Testis (tissue), 3 donors: Measurements from ENCODE around the gene TRPV5. TPM values are rescaled to one million over a fixed set of nuclear protein-coding genes. Genes with fewer than 3 reads are reported as not detected.

Source experiments
- DNase-seq: peaks from one replicate; pipeline ENCODE4 v3.0.0-alpha.2; 2019
- H3K27ac ChIP-seq, 2 donors: fragments of 200-600 bp; sonication (generic); one replicate each; pipeline ENCODE4 v1.5.1; 2019
- H3K27me3 ChIP-seq: fragments of 200-600 bp; sonication (generic); one replicate; pipeline ENCODE4 v1.5.1; 2019
- H3K36me3 ChIP-seq: fragments of 200-600 bp; sonication (generic); one replicate; pipeline ENCODE4 v1.5.1; 2017; ENCODE audit warnings: low read depth; ENCODE audit errors: missing control alignments
- H3K4me1 ChIP-seq: fragments of 200-600 bp; sonication (generic); one replicate; pipeline ENCODE4 v1.5.1; 2019
- H3K4me3 ChIP-seq, 2 donors: fragments of 200-600 bp; sonication (generic); one replicate each; pipeline ENCODE4 v1.5.1; 2017 to 2019
- H3K9me3 ChIP-seq: fragments of 200-600 bp; sonication (generic); one replicate; pipeline ENCODE4 v1.5.1; 2017
- POLR2A ChIP-seq: fragments of 450-650 bp; IDR thresholded peaks from one replicate; pipeline ENCODE4 v1.6.1; 2017; ENCODE audit warnings: antibody characterized with exemption, mild to moderate bottlenecking, moderate library complexity
- WGBS, 2 donors: methylation state at CpG; one replicate each; pipeline ENCODE4 v1.1.5; 2018; 5-methylcytosine and 5-hydroxymethylcytosine counted together
- intact Hi-C: fragments of 100-400 bp; cut with DNase I; formaldehyde crosslinking; loops from one replicate; pipeline ENCODE4 v1.15.1; 2023; ENCODE audit warnings: low total_unique reads
- polyA plus RNA-seq: library from polyadenylated mRNA; stranded (reverse); fragments of 350-450 nt; fragmentation: Illumina TruSeq; extraction: RNeasy Lipid Tissue Mini Kit (QIAGEN cat#74804); gene quantifications from one replicate; pipeline ENCODE4 v1.2.3, GENCODE V29; 2014; ENCODE audit warnings: low read depth, low replicate concordance; ENCODE audit not compliant: insufficient read depth
- total RNA-seq, 2 donors: library from RNA; depleted of rRNA; stranded (reverse); fragments of >200 nt; gene quantifications; one replicate each; pipeline ENCODE4 v1.2.3, GENCODE V29; 2016
- TF ChIP-seq, protein P1 (sequence below), 3 experiments: fragments of 450-650 bp in 2 of 3; fragments of 200-600 bp in 1 of 3; sonication (generic) in 1 of 3; IDR thresholded peaks; one replicate each; pipeline ENCODE4 v1.5.1; 2016 to 2019; ENCODE audit warnings: antibody characterized with exemption in 3 of 3, mild to moderate bottlenecking in 2 of 3, moderate library complexity in 1 of 3

The TRPV5 gene
- total and polyA plus RNA-seq, 3 donors from 2014 or later = 0.57 to 2.1 (median 1.4) TPM

GRCh38 chr7:142908921-142909890 is 24.3 kb downstream of the TRPV5 start:
- Histone ChIP-seq H3K9me3 (no peaks in the 10 kb centered on the region), H3K27me3 (no peaks in the 10 kb centered on the region), H3K36me3 (no peaks in the 10 kb centered on the region), H3K27ac (no peak overlapping the region), H3K4me3 (no peak overlapping the region), H3K4me1 (no peaks in the 10 kb centered on the region)
- no peak for TF ChIP-seq POLR2A
- TF ChIP-seq, protein P1, sequence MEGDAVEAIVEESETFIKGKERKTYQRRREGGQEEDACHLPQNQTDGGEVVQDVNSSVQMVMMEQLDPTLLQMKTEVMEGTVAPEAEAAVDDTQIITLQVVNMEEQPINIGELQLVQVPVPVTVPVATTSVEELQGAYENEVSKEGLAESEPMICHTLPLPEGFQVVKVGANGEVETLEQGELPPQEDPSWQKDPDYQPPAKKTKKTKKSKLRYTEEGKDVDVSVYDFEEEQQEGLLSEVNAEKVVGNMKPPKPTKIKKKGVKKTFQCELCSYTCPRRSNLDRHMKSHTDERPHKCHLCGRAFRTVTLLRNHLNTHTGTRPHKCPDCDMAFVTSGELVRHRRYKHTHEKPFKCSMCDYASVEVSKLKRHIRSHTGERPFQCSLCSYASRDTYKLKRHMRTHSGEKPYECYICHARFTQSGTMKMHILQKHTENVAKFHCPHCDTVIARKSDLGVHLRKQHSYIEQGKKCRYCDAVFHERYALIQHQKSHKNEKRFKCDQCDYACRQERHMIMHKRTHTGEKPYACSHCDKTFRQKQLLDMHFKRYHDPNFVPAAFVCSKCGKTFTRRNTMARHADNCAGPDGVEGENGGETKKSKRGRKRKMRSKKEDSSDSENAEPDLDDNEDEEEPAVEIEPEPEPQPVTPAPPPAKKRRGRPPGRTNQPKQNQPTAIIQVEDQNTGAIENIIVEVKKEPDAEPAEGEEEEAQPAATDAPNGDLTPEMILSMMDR (IDR thresholded peaks at IDR 0.05) = peak in 1 of 3 experiments; percentile 17
- intact Hi-C loops = no loop called here
- peak; percentile 43 for DNase-seq
- WGBS, 2 donors = 64 to 74% methylated on average over 20 to 21 of the region's 21 CpGs

DNA sequence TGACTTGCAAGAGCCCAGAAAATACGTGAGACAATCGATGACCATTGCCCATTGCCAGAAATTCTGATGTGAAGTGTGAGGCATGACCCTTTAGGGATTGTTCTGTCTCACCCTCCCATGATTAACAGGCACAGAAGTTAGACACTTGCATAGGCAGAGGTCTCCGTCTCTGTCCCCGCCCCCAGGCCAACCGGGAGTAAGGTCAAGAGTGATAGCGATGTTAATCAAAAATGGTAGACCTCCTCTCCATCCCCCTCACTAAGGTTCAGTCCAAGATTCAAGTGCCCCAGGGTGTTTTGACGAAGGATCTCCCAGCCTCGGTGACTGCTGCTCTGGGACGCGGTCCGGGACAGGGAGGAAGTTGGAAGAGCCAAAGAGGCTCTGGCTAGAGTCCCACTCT is 25.3 kb downstream of the TRPV5 start:
- no peaks in the 10 kb centered on the region for H3K9me3 ChIP-seq
- no peaks in the 10 kb centered on the region for H3K4me1 ChIP-seq
- intact Hi-C loops = no loop called here
- no peak overlapping the region for H3K4me3 ChIP-seq
- no peak for DNase-seq
- WGBS, 2 donors = 81 to 87% methylated on average over 11 of the region's 11 CpGs
- H3K27me3 ChIP-seq = no peaks in the 10 kb centered on the region
- H3K36me3 ChIP-seq = no peaks in the 10 kb centered on the region
- TF ChIP-seq POLR2A = no peak
- TF ChIP-seq, protein P1 (IDR thresholded peaks at IDR 0.05) = no peak
- no peak overlapping the region for H3K27ac ChIP-seq

DNA sequence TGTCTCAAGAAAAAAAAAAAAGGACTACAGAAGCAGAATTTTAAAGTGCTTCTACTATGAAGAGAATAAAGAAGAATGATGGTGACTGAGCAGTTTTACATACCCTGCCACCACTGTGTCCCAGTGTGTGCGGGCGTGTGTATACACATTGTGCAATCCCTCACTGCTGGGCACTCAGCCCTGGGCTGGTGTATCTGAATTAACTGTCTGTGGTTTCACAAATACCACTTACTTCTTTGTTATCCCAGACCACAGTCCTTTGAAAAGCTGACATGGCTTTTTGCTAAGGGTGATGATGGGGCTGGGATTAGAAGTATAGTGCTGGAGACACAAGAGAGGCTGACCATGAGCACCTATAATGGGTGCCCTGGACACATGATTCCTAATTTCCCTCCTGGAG is 26.9 kb downstream of the TRPV5 start:
- no peaks in the 10 kb centered on the region for H3K36me3 ChIP-seq
- DNase-seq = no peak
- intact Hi-C loops = no loop called here
- H3K4me1 ChIP-seq = no peaks in the 10 kb centered on the region
- no peak overlapping the region for H3K4me3 ChIP-seq
- H3K27ac ChIP-seq = no peak overlapping the region
- no peak for TF ChIP-seq POLR2A
- TF ChIP-seq, protein P1 (IDR thresholded peaks at IDR 0.05) = no peak
- H3K9me3 ChIP-seq = no peaks in the 10 kb centered on the region
- H3K27me3 ChIP-seq = no peaks in the 10 kb centered on the region
- 64 to 91% methylated on average over 2 of the region's 2 CpGs for WGBS, 2 donors

- intact Hi-C loops = no loop called here
- Histone ChIP-seq H3K27ac (no peak overlapping the region), H3K4me1 (no peaks in the 10 kb centered on the region), H3K9me3 (no peaks in the 10 kb centered on the region), H3K4me3 (no peak overlapping the region), H3K27me3 (no peaks in the 10 kb centered on the region), H3K36me3 (no peaks in the 10 kb centered on the region)
- DNase-seq = no peak
- 79 to 83% methylated on average over 2 of the region's 2 CpGs for WGBS, 2 donors
- no peak for TF ChIP-seq POLR2A
- TF ChIP-seq, protein P1 (IDR thresholded peaks at IDR 0.05) = no peak
Measured at GRCh38 chr7:142905759-142906158, 27.8 kb downstream of the TRPV5 start.
